Metanephros (tissue), 2 donors: ENCODE measurements around the gene SLC25A26. TPM values are rescaled to one million over a fixed set of nuclear protein-coding genes. Genes with fewer than 3 reads are reported as not detected.

Source experiments
- small RNA-seq: library from RNA; depleted of rRNA; stranded (forward); fragments of <200 nt; gene quantifications from one replicate; pipeline ENCODE3, GENCODE V24; 2014; ENCODE audit warnings: low replicate concordance
- total RNA-seq: library from RNA; depleted of rRNA; stranded (reverse); fragments of >200 nt; gene quantifications from one replicate; pipeline ENCODE4 v1.2.3, GENCODE V29; 2014

Gene SLC25A26, protein sequence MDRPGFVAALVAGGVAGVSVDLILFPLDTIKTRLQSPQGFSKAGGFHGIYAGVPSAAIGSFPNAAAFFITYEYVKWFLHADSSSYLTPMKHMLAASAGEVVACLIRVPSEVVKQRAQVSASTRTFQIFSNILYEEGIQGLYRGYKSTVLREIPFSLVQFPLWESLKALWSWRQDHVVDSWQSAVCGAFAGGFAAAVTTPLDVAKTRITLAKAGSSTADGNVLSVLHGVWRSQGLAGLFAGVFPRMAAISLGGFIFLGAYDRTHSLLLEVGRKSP
- 27.9 TPM for total RNA-seq

DNA sequence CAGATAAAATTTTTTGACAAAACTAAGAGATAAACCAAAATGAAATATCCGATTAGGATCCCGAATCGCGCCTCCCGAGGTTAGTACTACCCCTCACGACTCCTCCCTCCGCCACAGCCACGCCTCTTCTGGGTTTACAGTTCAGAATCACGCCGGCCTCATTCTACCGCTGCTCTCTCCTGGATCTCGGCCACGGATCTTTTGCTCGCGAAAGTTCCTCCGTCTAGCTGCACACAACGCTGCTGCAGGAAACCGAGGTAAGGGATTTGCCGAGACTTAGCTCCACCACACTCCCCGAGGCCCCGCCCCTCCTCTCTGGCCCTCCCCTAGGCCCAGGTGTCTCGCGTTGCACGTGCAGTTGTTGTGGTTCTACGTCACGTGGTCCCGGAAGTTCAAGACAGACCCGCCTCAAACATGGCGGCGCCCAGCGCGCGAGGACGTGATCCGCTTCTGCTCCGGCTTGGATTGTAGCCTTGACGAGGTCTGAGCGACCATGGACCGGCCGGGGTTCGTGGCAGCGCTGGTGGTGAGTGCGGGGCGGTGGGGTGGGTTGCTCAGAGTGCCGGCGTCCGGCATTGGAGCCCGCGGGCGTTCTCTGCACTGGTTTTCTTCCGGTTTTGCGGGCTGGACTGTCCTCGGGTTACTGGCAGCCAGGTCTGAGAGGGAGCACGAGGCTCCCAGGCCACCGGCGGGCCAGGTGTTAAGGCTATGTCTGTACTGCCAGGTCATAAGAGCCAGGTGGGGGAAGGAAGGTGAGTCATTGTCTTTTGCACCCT lies at the start of gene SLC25A26:
Gene SLC25A26 (plus strand): TSS at position 400 of the 776 bp plus-strand sequence. CDS start 94 bp downstream, at position 494.

Small RNA genes lying within 50 kb of the gene (small RNA-seq; reads per million reads assigned to genes)
- gene RN7SL482P (not detected), gene RNU6-787P (not detected)

Other genes with a start within 250 kb of the SLC25A26 start
- 54.2 TPM for gene MAGI1, start 182.1 kb upstream of the SLC25A26 start, total RNA-seq